Endothelial cell (in vitro differentiated cells): ENCODE data around the gene ROCK2. TPM values are rescaled to one million over a fixed set of nuclear protein-coding genes. Genes with fewer than 3 reads are reported as not detected.
"Not testable (repeated sequence)": the region's sequence is repeated elsewhere in the genome, so short reads cannot be mapped to it uniquely, and the experiment has no call there.

ENCODE experiments used
- DNase-seq: peaks from one replicate; pipeline ENCODE4 v3.0.0; 2021; ENCODE audit warnings: low spot score
- H3K27ac Mint-ChIP-seq: one replicate; pipeline ENCODE4 v1.8.0; 2021; ENCODE audit warnings: mixed read lengths, inconsistent platforms; ENCODE audit not compliant: unreplicated experiment
- H3K27me3 Mint-ChIP-seq: one replicate; pipeline ENCODE4 v1.8.0; 2021; ENCODE audit warnings: mild to moderate bottlenecking, moderate library complexity, mixed read lengths, inconsistent platforms; ENCODE audit not compliant: unreplicated experiment
- H3K36me3 Mint-ChIP-seq: one replicate; pipeline ENCODE4 v1.8.0; 2021; ENCODE audit warnings: mild to moderate bottlenecking, low read depth, mixed read lengths, inconsistent platforms; ENCODE audit not compliant: unreplicated experiment
- H3K4me1 Mint-ChIP-seq: one replicate; pipeline ENCODE4 v1.8.0; 2021; ENCODE audit warnings: mild to moderate bottlenecking, mixed read lengths, inconsistent platforms; ENCODE audit not compliant: unreplicated experiment
- H3K4me3 Mint-ChIP-seq: one replicate; pipeline ENCODE4 v1.8.0; 2021; ENCODE audit warnings: mild to moderate bottlenecking, mixed read lengths, inconsistent platforms; ENCODE audit not compliant: unreplicated experiment
- H3K9me3 Mint-ChIP-seq: one replicate; pipeline ENCODE4 v1.8.0; 2021; ENCODE audit warnings: mixed read lengths, inconsistent platforms; ENCODE audit not compliant: unreplicated experiment
- CTCF ChIP-seq: fragments of 200-600 bp; sonication (generic); IDR thresholded peaks from one replicate; pipeline ENCODE4 v1.5.0; 2021; ENCODE audit warnings: antibody characterized with exemption; ENCODE audit not compliant: unreplicated experiment
- total RNA-seq: library from RNA; stranded (reverse); fragmentation: NEBNext Ultra II Directional; extraction: Animal tissue kit (Norgen Biotek cat#: 25700); gene quantifications from one replicate; pipeline ENCODE4 v1.2.1, GENCODE V29; 2021; ENCODE audit not compliant: unreplicated experiment

The ROCK2 gene
- total RNA-seq, 1 donor from 2014 or later, result 52.8 TPM

- peaks cover 15% of the 10 kb centered on the region for H3K36me3 Mint-ChIP-seq
- no peak overlapping the region for H3K27ac Mint-ChIP-seq
- no peak for DNase-seq
- peaks cover 11% of the 10 kb centered on the region for H3K4me1 Mint-ChIP-seq
- no peak for TF ChIP-seq CTCF
- peaks cover 3% of the 10 kb centered on the region for H3K27me3 Mint-ChIP-seq
- no peak overlapping the region for H3K4me3 Mint-ChIP-seq
- H3K9me3 Mint-ChIP-seq, result no peaks in the 10 kb centered on the region
Observed at GRCh38 chr2:11260979-11261378, 83.5 kb downstream of the ROCK2 start.

GRCh38 chr2:11257964-11258363 lies 86.5 kb downstream of the ROCK2 start:
- no peak overlapping the region for H3K27ac Mint-ChIP-seq
- no peak overlapping the region for H3K4me3 Mint-ChIP-seq
- peaks cover 15% of the 10 kb centered on the region for H3K4me1 Mint-ChIP-seq
- peaks cover 5% of the 10 kb centered on the region for H3K27me3 Mint-ChIP-seq
- no peaks in the 10 kb centered on the region for H3K9me3 Mint-ChIP-seq
- no peak for DNase-seq
- H3K36me3 Mint-ChIP-seq, result peaks cover 19% of the 10 kb centered on the region
- no peak for TF ChIP-seq CTCF

- Mint-ChIP-seq H3K27ac (no peak overlapping the region), H3K4me1 (peaks cover 15% of the 10 kb centered on the region)
Observed at GRCh38 chr2:11257078-11257477, 87.4 kb downstream of the ROCK2 start.

GRCh38 chr2:11256166-11256565 lies 88.3 kb downstream of the ROCK2 start:
- TF ChIP-seq CTCF, result no peak
- no peaks in the 10 kb centered on the region for H3K9me3 Mint-ChIP-seq
- H3K4me3 Mint-ChIP-seq, result peak overlapping the region; percentile 23

More at GRCh38 chr2:11257078-11257477, 87.4 kb downstream of the ROCK2 start:
- no peaks in the 10 kb centered on the region for H3K9me3 Mint-ChIP-seq
- no peak for TF ChIP-seq CTCF
- H3K36me3 Mint-ChIP-seq, result peaks cover 19% of the 10 kb centered on the region
- no peak for DNase-seq
- H3K4me3 Mint-ChIP-seq, result peak overlapping the region; percentile 19
- peaks cover 3% of the 10 kb centered on the region for H3K27me3 Mint-ChIP-seq

GRCh38 chr2:11254100-11254536 lies 90.3 kb downstream of the ROCK2 start:
- H3K36me3 Mint-ChIP-seq, result peaks cover 22% of the 10 kb centered on the region
- DNase-seq, result no peak
- TF ChIP-seq CTCF, result no peak
- no peak overlapping the region for H3K27ac Mint-ChIP-seq
- peaks cover 4% of the 10 kb centered on the region for H3K27me3 Mint-ChIP-seq
- peaks cover 28% of the 10 kb centered on the region for H3K4me1 Mint-ChIP-seq
- no peak overlapping the region for H3K4me3 Mint-ChIP-seq
- no peaks in the 10 kb centered on the region for H3K9me3 Mint-ChIP-seq

More at GRCh38 chr2:11256166-11256565, 88.3 kb downstream of the ROCK2 start:
- no peak for DNase-seq
- Mint-ChIP-seq H3K4me1 (peaks cover 21% of the 10 kb centered on the region), H3K27ac (peak overlapping the region; percentile 71), H3K36me3 (peaks cover 22% of the 10 kb centered on the region), H3K27me3 (peaks cover 3% of the 10 kb centered on the region)

GRCh38 chr2:11252458-11252857 lies 92.0 kb downstream of the ROCK2 start:
- not testable (repeated sequence) for H3K9me3 Mint-ChIP-seq, H3K27me3 Mint-ChIP-seq, H3K27ac Mint-ChIP-seq, DNase-seq, H3K4me3 Mint-ChIP-seq
- peaks cover 21% of the 10 kb centered on the region for H3K36me3 Mint-ChIP-seq
- peaks cover 20% of the 10 kb centered on the region for H3K4me1 Mint-ChIP-seq
